Activated T-cell treated with anti-CD3 and anti-CD28 coated beads, Interleukin-2, amount 50 U/mL, for 4 hours (primary cell): ENCODE measurements around the gene RALY. TPM values are rescaled to one million over a fixed set of nuclear protein-coding genes. Genes with fewer than 3 reads are reported as not detected.

Experiments
- ATAC-seq, 2 donors: fragments of 200-7000 bp; cut with Tn5 transposase; one replicate each; pipeline ENCODE4 v1.10.0; 2021
- DNase-seq: peaks from one replicate; pipeline ENCODE4 v3.0.0-alpha.2; 2020
- H3K27me3 Mint-ChIP-seq: one replicate; pipeline ENCODE4 v1.8.0; 2021; ENCODE audit warnings: low read depth, mixed read lengths
- H3K36me3 Mint-ChIP-seq: one replicate; pipeline ENCODE4 v1.8.0; 2022; ENCODE audit warnings: mixed read lengths; ENCODE audit not compliant: insufficient read depth
- H3K4me1 Mint-ChIP-seq: one replicate; pipeline ENCODE4 v1.8.0; 2021; ENCODE audit warnings: low read depth, mixed read lengths
- H3K4me3 Mint-ChIP-seq: one replicate; pipeline ENCODE4 v1.8.0; 2021; ENCODE audit warnings: mild to moderate bottlenecking, moderate library complexity, mixed read lengths
- H3K9me3 Mint-ChIP-seq: one replicate; pipeline ENCODE4 v1.8.0; 2021; ENCODE audit warnings: mixed read lengths
- total RNA-seq, 3 donors: library from RNA; stranded (reverse); gene quantifications; one replicate each; pipeline ENCODE4 v1.2.1, GENCODE V29; 2021

RALY gene
- 100 to 1,000 TPM; 142 to 148 (median 144) TPM for total RNA-seq

- H3K4me1 Mint-ChIP-seq, result peaks cover 59% of the 10 kb centered on the region
- H3K36me3 Mint-ChIP-seq, result peaks cover 7% of the 10 kb centered on the region
- H3K27me3 Mint-ChIP-seq, result no peaks in the 10 kb centered on the region
- H3K4me3 Mint-ChIP-seq, result peak within 1 kb of the TSS; percentile 97
- no peaks in the 10 kb centered on the region for H3K9me3 Mint-ChIP-seq
- DNase-seq (peak; percentile 95), ATAC-seq (peak; percentile 76 to 77)
These were observed at the start of gene RALY for GRCh38 chr20:33993576-33994221. Gene RALY, plus strand, starts transcription at chr20:33993911. Its CDS starts 78,164 bp downstream, at chr20:34072075.

- Mint-ChIP-seq H3K4me1 (no peaks in the 10 kb centered on the region), H3K27me3 (no peaks in the 10 kb centered on the region), H3K9me3 (peaks cover 21% of the 10 kb centered on the region), H3K4me3 (no peak overlapping the region), H3K36me3 (no peaks in the 10 kb centered on the region)
- no peak for ATAC-seq
- no peak for DNase-seq
These were observed 48.8 kb upstream of the RALY start for GRCh38 chr20:33944914-33945313.

GRCh38 chr20:33945391-33946081 lies 48.2 kb upstream of the RALY start:
- Mint-ChIP-seq H3K27me3 (no peaks in the 10 kb centered on the region), H3K4me3 (no peak overlapping the region), H3K4me1 (no peaks in the 10 kb centered on the region), H3K9me3 (peaks cover 22% of the 10 kb centered on the region), H3K36me3 (no peaks in the 10 kb centered on the region)
- DNase-seq, result no peak
- ATAC-seq, result no peak

GRCh38 chr20:33947709-33948295 lies 45.9 kb upstream of the RALY start:
- peaks cover 9% of the 10 kb centered on the region for H3K27me3 Mint-ChIP-seq
- peaks cover 24% of the 10 kb centered on the region for H3K9me3 Mint-ChIP-seq
- peak; percentile 21 to 46 for ATAC-seq
- peak; percentile 16 for DNase-seq
- no peaks in the 10 kb centered on the region for H3K4me1 Mint-ChIP-seq
- H3K36me3 Mint-ChIP-seq, result peaks cover 2% of the 10 kb centered on the region
- H3K4me3 Mint-ChIP-seq, result no peak overlapping the region

GRCh38 chr20:33948480-33948879 lies 45.2 kb upstream of the RALY start:
- Mint-ChIP-seq H3K27me3 (peaks cover 9% of the 10 kb centered on the region), H3K4me3 (no peak overlapping the region), H3K36me3 (peaks cover 2% of the 10 kb centered on the region), H3K9me3 (peaks cover 24% of the 10 kb centered on the region), H3K4me1 (no peaks in the 10 kb centered on the region)
- no peak for ATAC-seq
- DNase-seq, result no peak

GRCh38 chr20:33951171-33951570 lies 42.5 kb upstream of the RALY start:
- Mint-ChIP-seq H3K4me3 (no peak overlapping the region), H3K27me3 (peaks cover 15% of the 10 kb centered on the region), H3K36me3 (peaks cover 2% of the 10 kb centered on the region), H3K9me3 (peaks cover 24% of the 10 kb centered on the region), H3K4me1 (no peaks in the 10 kb centered on the region)
- no peak for DNase-seq
- no peak for ATAC-seq

GRCh38 chr20:33954504-33954903 lies 39.2 kb upstream of the RALY start:
- no peaks in the 10 kb centered on the region for H3K4me1 Mint-ChIP-seq
- DNase-seq (no peak), ATAC-seq (no peak)
- H3K36me3 Mint-ChIP-seq, result peaks cover 2% of the 10 kb centered on the region
- peaks cover 3% of the 10 kb centered on the region for H3K9me3 Mint-ChIP-seq
- H3K27me3 Mint-ChIP-seq, result peaks cover 15% of the 10 kb centered on the region
- no peak overlapping the region for H3K4me3 Mint-ChIP-seq

GRCh38 chr20:33963751-33964150 lies 30.0 kb upstream of the RALY start:
- no peaks in the 10 kb centered on the region for H3K36me3 Mint-ChIP-seq
- no peaks in the 10 kb centered on the region for H3K9me3 Mint-ChIP-seq
- ATAC-seq (no peak), DNase-seq (no peak)
- H3K4me1 Mint-ChIP-seq, result no peaks in the 10 kb centered on the region
- H3K27me3 Mint-ChIP-seq, result peaks cover 3% of the 10 kb centered on the region
- no peak overlapping the region for H3K4me3 Mint-ChIP-seq

- Mint-ChIP-seq H3K4me3 (no peak overlapping the region), H3K9me3 (no peaks in the 10 kb centered on the region), H3K36me3 (no peaks in the 10 kb centered on the region), H3K4me1 (no peaks in the 10 kb centered on the region), H3K27me3 (peaks cover 3% of the 10 kb centered on the region)
- DNase-seq (no peak), ATAC-seq (no peak)
These were observed 29.3 kb upstream of the RALY start for GRCh38 chr20:33964441-33964840.

- DNase-seq (no peak), ATAC-seq (no peak)
- H3K36me3 Mint-ChIP-seq, result no peaks in the 10 kb centered on the region
- H3K27me3 Mint-ChIP-seq, result peaks cover 3% of the 10 kb centered on the region
- H3K4me1 Mint-ChIP-seq, result no peaks in the 10 kb centered on the region
- no peaks in the 10 kb centered on the region for H3K9me3 Mint-ChIP-seq
- H3K4me3 Mint-ChIP-seq, result no peak overlapping the region
These were observed 26.6 kb upstream of the RALY start for GRCh38 chr20:33967126-33967525.

GRCh38 chr20:33969563-33969962 lies 24.1 kb upstream of the RALY start:
- Mint-ChIP-seq H3K36me3 (no peaks in the 10 kb centered on the region), H3K9me3 (no peaks in the 10 kb centered on the region), H3K27me3 (peaks cover 3% of the 10 kb centered on the region), H3K4me3 (no peak overlapping the region), H3K4me1 (no peaks in the 10 kb centered on the region)
- DNase-seq (no peak), ATAC-seq (no peak)

GRCh38 chr20:33970229-33970628 lies 23.5 kb upstream of the RALY start:
- no peaks in the 10 kb centered on the region for H3K36me3 Mint-ChIP-seq
- no peaks in the 10 kb centered on the region for H3K4me1 Mint-ChIP-seq
- no peak overlapping the region for H3K4me3 Mint-ChIP-seq
- H3K9me3 Mint-ChIP-seq, result no peaks in the 10 kb centered on the region
- DNase-seq (no peak), ATAC-seq (no peak)
- peaks cover 3% of the 10 kb centered on the region for H3K27me3 Mint-ChIP-seq

GRCh38 chr20:33971147-33971975 lies 22.4 kb upstream of the RALY start:
- no peaks in the 10 kb centered on the region for H3K4me1 Mint-ChIP-seq
- ATAC-seq (no peak), DNase-seq (no peak)
- H3K36me3 Mint-ChIP-seq, result no peaks in the 10 kb centered on the region
- no peaks in the 10 kb centered on the region for H3K27me3 Mint-ChIP-seq
- H3K9me3 Mint-ChIP-seq, result no peaks in the 10 kb centered on the region
- H3K4me3 Mint-ChIP-seq, result no peak overlapping the region

- H3K36me3 Mint-ChIP-seq, result no peaks in the 10 kb centered on the region
These were observed 16.8 kb upstream of the RALY start for GRCh38 chr20:33976959-33977358.

More at GRCh38 chr20:33976959-33977358, 16.8 kb upstream of the RALY start:
- no peaks in the 10 kb centered on the region for H3K4me1 Mint-ChIP-seq
- peaks cover 14% of the 10 kb centered on the region for H3K27me3 Mint-ChIP-seq
- no peak for ATAC-seq
- no peak overlapping the region for H3K4me3 Mint-ChIP-seq
- no peak for DNase-seq
- peaks cover 5% of the 10 kb centered on the region for H3K9me3 Mint-ChIP-seq
